ENCODE data around the gene DOCK1. TPM values are rescaled to one million over a fixed set of nuclear protein-coding genes. Genes with fewer than 3 reads are reported as not detected.

Gene DOCK1
- polyA plus RNA-seq, 1 of the 3 experiments (the other 2 are of a cell fraction): 15.5 TPM

- TF ChIP-seq CTCF (IDR thresholded peaks at IDR 0.05) (no peak), TAF1 (IDR thresholded peaks at IDR 0.05; ENCODE audit: borderline replicate concordance, low read depth, low read length) (no peak), EZH2phosphoT487 (IDR thresholded peaks at IDR 0.05; ENCODE audit: borderline replicate concordance, low read depth) (no peak), CHD2 (IDR thresholded peaks at IDR 0.05; ENCODE audit: low read length, partially characterized antibody) (no peak)
Observed at GRCh38 chr10:127408733-127409132, 503.5 kb downstream of the DOCK1 start (continued).

DNA sequence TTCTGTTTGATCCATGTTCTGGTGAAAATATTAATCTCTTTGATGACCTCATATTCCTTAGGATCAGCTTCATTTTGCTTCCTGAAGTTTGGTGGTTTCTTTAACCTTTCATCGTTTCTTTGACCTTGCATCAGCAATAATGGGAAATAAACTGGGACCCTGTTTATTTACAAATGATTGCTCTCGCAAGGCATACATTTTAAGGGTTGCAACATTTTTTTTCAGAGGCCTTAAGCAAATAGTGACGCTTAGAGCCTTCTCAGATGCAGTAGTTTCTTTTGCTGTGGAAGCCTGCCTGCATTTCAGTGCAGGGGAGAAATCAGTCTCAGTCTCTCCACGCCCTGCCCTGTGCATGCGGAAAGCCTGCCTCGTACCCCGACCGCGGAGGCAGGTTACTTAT is 504.8 kb downstream of the DOCK1 start:
- POLR2A ChIA-PET: no interaction called here
- H2AFZ ChIP-seq (ENCODE audit: low read depth): no peak overlapping the region
- H3K27ac ChIP-seq (ENCODE audit: low read depth in 2 of 2, low read length in 1 of 2): no peak overlapping the region
- 95% methylated on average over 9 of the region's 9 CpGs for WGBS (ENCODE audit: low lambda C conversion rate)
- peaks cover 4 to 9% of the 10 kb centered on the region in 2 experiments for H3K36me3 ChIP-seq (replicated peaks in 1 of 2; ENCODE audit: control insufficient read depth in 1 of 2, insufficient read depth in 2 of 2, low read length in 1 of 2)
- no peak overlapping the region for H3K9ac ChIP-seq
- no peak overlapping the region for H3K4me2 ChIP-seq
- DNase-seq: no peak
- H3K4me1 ChIP-seq (ENCODE audit: control insufficient read depth in 1 of 2, insufficient read depth in 2 of 2, low read depth in 1 of 2, low read length in 1 of 2): peaks cover 5% of the 10 kb centered on the region in 2 experiments; a peak in 1 of 4 replicates
- no peaks in the 10 kb centered on the region for H4K20me1 ChIP-seq (ENCODE audit: insufficient read depth)
- no peaks in the 10 kb centered on the region for H3K9me2 ChIP-seq
- CTCF ChIA-PET: no interaction called here
- H3K9me3 ChIP-seq: no peaks in the 10 kb centered on the region
- H3F3A ChIP-seq (replicated peaks; ENCODE audit: insufficient read depth): no peaks in the 10 kb centered on the region
- no peaks in the 10 kb centered on the region for H3K27me3 ChIP-seq (ENCODE audit: insufficient read depth)
- TF ChIP-seq REST (IDR thresholded peaks at IDR 0.05; ENCODE audit: low read depth, low read length) (no peak), ELF1 (IDR thresholded peaks at IDR 0.05) (no peak), FOXM1 (IDR thresholded peaks at IDR 0.05; ENCODE audit: low read depth) (no peak), MEF2A (IDR thresholded peaks at IDR 0.05; ENCODE audit: borderline replicate concordance, low read depth) (no peak), IRF3 (IDR thresholded peaks at IDR 0.05; ENCODE audit: low read depth, low read length) (no peak), NRF1 (IDR thresholded peaks at IDR 0.05; ENCODE audit: low read depth, low read length) (no peak), TCF12 (IDR thresholded peaks at IDR 0.05) (no peak), EP300 (IDR thresholded peaks at IDR 0.05; ENCODE audit: borderline replicate concordance in 1 of 2, low read depth in 1 of 2, low read length in 1 of 2) (no peak), CTCF (IDR thresholded peaks at IDR 0.05) (no peak), JUND (IDR thresholded peaks at IDR 0.05) (no peak), RAD21 (IDR thresholded peaks at IDR 0.05; ENCODE audit: low read length) (no peak), POLR2AphosphoS5 (IDR thresholded peaks at IDR 0.05; ENCODE audit: low read depth, low read length) (no peak)
- TF ChIP-seq, protein P1, sequence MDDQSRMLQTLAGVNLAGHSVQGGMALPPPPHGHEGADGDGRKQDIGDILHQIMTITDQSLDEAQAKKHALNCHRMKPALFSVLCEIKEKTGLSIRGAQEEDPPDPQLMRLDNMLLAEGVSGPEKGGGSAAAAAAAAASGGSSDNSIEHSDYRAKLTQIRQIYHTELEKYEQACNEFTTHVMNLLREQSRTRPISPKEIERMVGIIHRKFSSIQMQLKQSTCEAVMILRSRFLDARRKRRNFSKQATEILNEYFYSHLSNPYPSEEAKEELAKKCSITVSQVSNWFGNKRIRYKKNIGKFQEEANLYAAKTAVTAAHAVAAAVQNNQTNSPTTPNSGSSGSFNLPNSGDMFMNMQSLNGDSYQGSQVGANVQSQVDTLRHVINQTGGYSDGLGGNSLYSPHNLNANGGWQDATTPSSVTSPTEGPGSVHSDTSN (IDR thresholded peaks at IDR 0.05): no peak
- TF ChIP-seq, protein P2, sequence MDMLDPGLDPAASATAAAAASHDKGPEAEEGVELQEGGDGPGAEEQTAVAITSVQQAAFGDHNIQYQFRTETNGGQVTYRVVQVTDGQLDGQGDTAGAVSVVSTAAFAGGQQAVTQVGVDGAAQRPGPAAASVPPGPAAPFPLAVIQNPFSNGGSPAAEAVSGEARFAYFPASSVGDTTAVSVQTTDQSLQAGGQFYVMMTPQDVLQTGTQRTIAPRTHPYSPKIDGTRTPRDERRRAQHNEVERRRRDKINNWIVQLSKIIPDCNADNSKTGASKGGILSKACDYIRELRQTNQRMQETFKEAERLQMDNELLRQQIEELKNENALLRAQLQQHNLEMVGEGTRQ (IDR thresholded peaks at IDR 0.05; ENCODE audit: borderline replicate concordance, low read depth, low read length): no peak
- H3K79me2 ChIP-seq (ENCODE audit: insufficient read depth): no peaks in the 10 kb centered on the region
- H3K4me3 ChIP-seq (ENCODE audit: low read depth in 2 of 2, low read length in 1 of 2): no peak overlapping the region

Measured in SK-N-SH (cell line).